Activated B cell treated with CpG ODN at 0.5 μM for 24 hours (primary cell): ENCODE measurements around the gene SCNN1B. TPM values are rescaled to one million over a fixed set of nuclear protein-coding genes. Genes with fewer than 3 reads are reported as not detected.

Experiments used
- ATAC-seq: fragments of 200-7000 bp; cut with Tn5 transposase; one replicate; pipeline ENCODE4 v1.10.0; 2021; ENCODE audit warnings: low read depth, mild to moderate bottlenecking, moderate library complexity
- CTCF ChIA-PET: fragments of 350-600 bp; sonication (Branson Sonifier 250); formaldehyde crosslinking; loops from one replicate; lab custom pipeline; 2021; ENCODE audit warnings: antibody characterized with exemption; lab: Charles Lee
- POLR2A ChIA-PET: fragments of 350-600 bp; sonication (Branson Sonifier 250); formaldehyde crosslinking; loops from one replicate; lab custom pipeline; 2021; ENCODE audit warnings: antibody characterized with exemption; lab: Charles Lee
- DNase-seq: peaks from one replicate; pipeline ENCODE4 v3.0.0; 2022
- H3K27ac Mint-ChIP-seq: one replicate; pipeline ENCODE4 v1.8.0; 2020; ENCODE audit warnings: mixed read lengths
- H3K27me3 Mint-ChIP-seq: one replicate; pipeline ENCODE4 v1.8.0; 2021; ENCODE audit warnings: mixed read lengths
- H3K36me3 Mint-ChIP-seq: one replicate; pipeline ENCODE4 v1.8.0; 2021; ENCODE audit warnings: low read depth, mixed read lengths
- H3K4me1 Mint-ChIP-seq: one replicate; pipeline ENCODE4 v1.8.0; 2021; ENCODE audit warnings: mixed read lengths
- H3K4me3 Mint-ChIP-seq: one replicate; pipeline ENCODE4 v1.8.0; 2020; ENCODE audit warnings: mild to moderate bottlenecking, mixed read lengths
- H3K9me3 Mint-ChIP-seq: one replicate; pipeline ENCODE4 v1.8.0; 2020; ENCODE audit warnings: mixed read lengths
- CTCF ChIP-seq: fragments of 200-600 bp; IDR thresholded peaks from one replicate; pipeline ENCODE4 v1.8.0; 2022; ENCODE audit warnings: antibody characterized with exemption, mild to moderate bottlenecking
- intact Hi-C: fragments of 100-400 bp; cut with micrococcal nuclease; formaldehyde crosslinking; loops from one replicate; pipeline ENCODE4 v1.15.1; 2024
- total RNA-seq: library from RNA; stranded (reverse); gene quantifications from 2 replicates; pipeline ENCODE4 v1.2.3, GENCODE V29; 2022

SCNN1B gene
- total RNA-seq, 1 donor from 2014 or later = not detected

GRCh38 chr16:23303685-23304084, 1.6 kb downstream of the SCNN1B start:
- intact Hi-C loops = no loop called here
- ChIA-PET CTCF (no interaction called here), POLR2A (no interaction called here)
- Mint-ChIP-seq H3K27me3 (peaks cover 26% of the 10 kb centered on the region), H3K36me3 (no peaks in the 10 kb centered on the region), H3K9me3 (no peaks in the 10 kb centered on the region), H3K4me1 (peaks cover 3% of the 10 kb centered on the region), H3K27ac (no peak overlapping the region), H3K4me3 (no peak overlapping the region)
- TF ChIP-seq CTCF = no peak
- no peak for DNase-seq
- no peak for ATAC-seq

GRCh38 chr16:23304620-23305019, 2.5 kb downstream of the SCNN1B start:
- Mint-ChIP-seq H3K9me3 (no peaks in the 10 kb centered on the region), H3K27me3 (peaks cover 23% of the 10 kb centered on the region), H3K36me3 (no peaks in the 10 kb centered on the region), H3K4me3 (no peak overlapping the region), H3K4me1 (peaks cover 3% of the 10 kb centered on the region), H3K27ac (no peak overlapping the region)
- DNase-seq = no peak
- POLR2A ChIA-PET = no interaction called here
- CTCF ChIA-PET = no interaction called here
- intact Hi-C loops = no loop called here
- TF ChIP-seq CTCF = no peak
- no peak for ATAC-seq

- no peak overlapping the region for H3K27ac Mint-ChIP-seq
- H3K4me3 Mint-ChIP-seq = no peak overlapping the region
- intact Hi-C loops = no loop called here
- no peak for TF ChIP-seq CTCF
- POLR2A ChIA-PET = no interaction called here
- peaks cover 14% of the 10 kb centered on the region for H3K27me3 Mint-ChIP-seq
- no peaks in the 10 kb centered on the region for H3K36me3 Mint-ChIP-seq
- CTCF ChIA-PET = no interaction called here
- peaks cover 3% of the 10 kb centered on the region for H3K4me1 Mint-ChIP-seq
- DNase-seq (no peak), ATAC-seq (no peak)
- H3K9me3 Mint-ChIP-seq = peaks cover 5% of the 10 kb centered on the region
Observed at GRCh38 chr16:23306199-23307100, 4.3 kb downstream of the SCNN1B start.

GRCh38 chr16:23310217-23310616, 8.1 kb downstream of the SCNN1B start:
- H3K9me3 Mint-ChIP-seq = peaks cover 5% of the 10 kb centered on the region
- intact Hi-C loops = no loop called here
- no peak overlapping the region for H3K27ac Mint-ChIP-seq
- TF ChIP-seq CTCF = no peak
- H3K27me3 Mint-ChIP-seq = no peaks in the 10 kb centered on the region
- DNase-seq = no peak
- no peak overlapping the region for H3K4me3 Mint-ChIP-seq
- CTCF ChIA-PET = no interaction called here
- no peaks in the 10 kb centered on the region for H3K36me3 Mint-ChIP-seq
- ATAC-seq = no peak
- POLR2A ChIA-PET = no interaction called here
- no peaks in the 10 kb centered on the region for H3K4me1 Mint-ChIP-seq

GRCh38 chr16:23310744-23311143, 8.6 kb downstream of the SCNN1B start:
- Mint-ChIP-seq H3K27ac (no peak overlapping the region), H3K4me3 (no peak overlapping the region), H3K27me3 (no peaks in the 10 kb centered on the region), H3K9me3 (peaks cover 5% of the 10 kb centered on the region), H3K4me1 (no peaks in the 10 kb centered on the region), H3K36me3 (no peaks in the 10 kb centered on the region)
- ChIA-PET POLR2A (no interaction called here), CTCF (no interaction called here)
- intact Hi-C loops = no loop called here
- TF ChIP-seq CTCF = no peak
- no peak for ATAC-seq
- no peak for DNase-seq
